K562 (cell line): ENCODE results near the gene ZNF594. TPM values are rescaled to one million over a fixed set of nuclear protein-coding genes. Genes with fewer than 3 reads are reported as not detected.

Experiments used
- ATAC-seq: fragments of 200-7000 bp; cut with Tn5 transposase; 3 replicates; pipeline ENCODE4 v1.9.1; 2020; ENCODE audit warnings: moderate library complexity
- BruUV-seq: library from RNA; stranded (reverse); fragments of 400-500 nt; replicated peaks from 2 replicates; lab custom pipeline; 2021; lab: Mats Ljungman, UMichigan
- CTCF ChIA-PET: fragments of 300-600 bp; formaldehyde crosslinking; extraction: SDS; loops from one replicate; lab custom pipeline; 2021; ENCODE audit warnings: low intra/inter-chr PET ratio; lab: Yijun Ruan, JAX
- POLR2A ChIA-PET: fragments of 300-600, 350-650 bp; sonication (Branson Sonifier 250); formaldehyde crosslinking; extraction: SDS; loops from one replicate; lab custom pipeline; 2021; ENCODE audit warnings: antibody characterized with exemption, inconsistent platforms; lab: Yijun Ruan, JAX
- DNase-seq, 4 experiments: peaks; one replicate each; pipeline versions ENCODE4 v3.0.0 to v3.0.0-alpha.2; 2011 to 2018; ENCODE audit warnings: low spot score in 3 of 4, mixed read lengths in 3 of 4; ENCODE audit errors: extremely low read depth in 1 of 4
- FAIRE-seq: peaks from 2 replicates; lab custom pipeline; 2011; peaks lifted over from hg19 to GRCh38; lab: Jason Lieb, UNC
- H2AFZ ChIP-seq: 2 replicates; pipeline ENCODE4 v1.6.0; 2011; ENCODE audit warnings: low read depth, low read length, control low read depth, inconsistent platforms
- H3K27ac ChIP-seq: fragments of 200-600 bp; 3 replicates; pipeline ENCODE4 v1.8.0; 2011; ENCODE audit warnings: low read depth, mild to moderate bottlenecking, control low read depth, inconsistent platforms, low read length, moderate library complexity, mixed read lengths; ENCODE audit errors: extremely low read depth
- H3K27me3 ChIP-seq, 2 experiments: fragments of 300-600 bp in 1 of 2; 2 replicates in 1 of 2; 3 replicates in 1 of 2; pipeline versions ENCODE4 v1.6.0 to v1.8.0; 2011; ENCODE audit warnings: inconsistent platforms in 2 of 2, low read length in 2 of 2, mild to moderate bottlenecking in 1 of 2, mixed read lengths in 1 of 2, moderate library complexity in 1 of 2; ENCODE audit not compliant: control insufficient read depth in 2 of 2, insufficient read depth in 2 of 2
- H3K36me3 ChIP-seq: fragments of 300-600 bp; 3 replicates; pipeline ENCODE4 v1.8.0; 2011; ENCODE audit warnings: mild to moderate bottlenecking, low read length, inconsistent platforms; ENCODE audit not compliant: control insufficient read depth, insufficient read depth
- H3K4me1 ChIP-seq, 2 experiments: fragments of 200-600 bp in 1 of 2; replicated peaks in 1 of 2; 2 replicates in 1 of 2; 3 replicates in 1 of 2; pipeline versions ENCODE4 v1.5.1 to v1.8.0; 2011; ENCODE audit warnings: inconsistent platforms in 2 of 2, low read length in 2 of 2, mild to moderate bottlenecking in 1 of 2, mixed read lengths in 1 of 2, moderate library complexity in 1 of 2; ENCODE audit not compliant: control insufficient read depth in 2 of 2, insufficient read depth in 2 of 2
- H3K4me2 ChIP-seq: 2 replicates; pipeline ENCODE4 v1.6.1; 2011; ENCODE audit warnings: low read length, control low read depth, inconsistent platforms, mixed read lengths; ENCODE audit not compliant: insufficient read depth
- H3K4me3 ChIP-seq: fragments of 200-600 bp; sonication (generic), shearing (Covaris generic); 2 replicates; pipeline ENCODE4 v1.5.1; 2016; ENCODE audit warnings: control low read depth, inconsistent platforms
- H3K79me2 ChIP-seq: fragments of 200-600 bp; 3 replicates; pipeline ENCODE4 v1.8.0; 2011; ENCODE audit warnings: low read length, inconsistent platforms; ENCODE audit not compliant: control insufficient read depth, insufficient read depth
- H3K9ac ChIP-seq, 2 experiments: 2 replicates each; pipeline versions ENCODE4 v1.6.0 to v1.6.1; 2011; ENCODE audit warnings: low read depth in 2 of 2, low read length in 2 of 2, control low read depth in 1 of 2, inconsistent platforms in 1 of 2, mild to moderate bottlenecking in 1 of 2, mixed read lengths in 1 of 2; ENCODE audit not compliant: insufficient read depth in 1 of 2
- H3K9me1 ChIP-seq: one replicate; pipeline ENCODE4 v1.6.0; 2011; ENCODE audit warnings: inconsistent platforms, mild to moderate bottlenecking, low read length, moderate library complexity; ENCODE audit not compliant: control insufficient read depth, insufficient read depth
- H3K9me3 ChIP-seq: replicated peaks from 2 replicates; pipeline ENCODE4 v1.5.1; 2011; ENCODE audit warnings: low read depth, low read length, inconsistent platforms; ENCODE audit not compliant: control insufficient read depth, insufficient read depth
- H4K20me1 ChIP-seq: replicated peaks from 2 replicates; pipeline ENCODE4 v1.6.1; 2011; ENCODE audit warnings: low read length, inconsistent platforms, mixed read lengths; ENCODE audit not compliant: control insufficient read depth, insufficient read depth
- FOXK2 ChIP-seq, 2 experiments: fragments of 450-650 bp; IDR thresholded peaks in 1 of 2; conservative IDR thresholded peaks in 1 of 2; 2 replicates each; pipeline ENCODE4 v1.6.1; 2016; ENCODE audit warnings: low read depth in 2 of 2, mild to moderate bottlenecking in 1 of 2
- JUN ChIP-seq, 2 experiments: sonication (generic) in 1 of 2; formaldehyde crosslinking in 1 of 2; IDR thresholded peaks; 2 replicates each; pipeline versions ENCODE4 v1.6.1 to v1.8.0; 2012 to 2022; ENCODE audit warnings: borderline replicate concordance in 2 of 2, mild to moderate bottlenecking in 2 of 2, improper control_type of control experiment in 1 of 2, low read depth in 1 of 2, low read length in 1 of 2, missing genetic modification reagents in 1 of 2
- LEF1 ChIP-seq: fragments of 450-650 bp; IDR thresholded peaks from 2 replicates; pipeline ENCODE4 v1.6.1; 2016; ENCODE audit warnings: mild to moderate bottlenecking
- POU5F1 ChIP-seq: fragments of 150-350 bp; IDR thresholded peaks from 2 replicates; pipeline ENCODE4 v1.6.1; 2014; ENCODE audit warnings: borderline replicate concordance, low read length, low read depth, mild to moderate bottlenecking; ENCODE audit not compliant: partially characterized antibody
- SREBF1 ChIP-seq: fragments of 150-350 bp; IDR thresholded peaks from 2 replicates; pipeline ENCODE4 v1.6.1; 2014; ENCODE audit warnings: antibody characterized with exemption, low read depth, low read length, borderline replicate concordance
- XRCC4 ChIP-seq: IDR thresholded peaks from one replicate; pipeline ENCODE4 v1.6.1; 2011; ENCODE audit not compliant: insufficient read depth, insufficient read length; ENCODE audit errors: extremely low read depth
- ZMIZ1 ChIP-seq, 2 experiments: fragments of 150-350 bp in 1 of 2; IDR thresholded peaks; 2 replicates each; pipeline ENCODE4 v1.6.1; 2012 to 2016; ENCODE audit warnings: low read depth in 2 of 2, low read length in 2 of 2, mild to moderate bottlenecking in 1 of 2, moderate library complexity in 1 of 2
- ZNF280A ChIP-seq: fragments of 450-650 bp; IDR thresholded peaks from 2 replicates; pipeline ENCODE4 v1.6.1; 2018; ENCODE audit warnings: mild to moderate bottlenecking, low read depth; ENCODE audit not compliant: partially characterized antibody
- ZNF431 ChIP-seq: sonication (generic); formaldehyde crosslinking; IDR thresholded peaks from 2 replicates; pipeline ENCODE4 v1.8.0; 2022; ENCODE audit warnings: mild to moderate bottlenecking, missing genetic modification reagents
- ZNF436 ChIP-seq: fragments of 250-450, 450-650 bp; sonication (Bioruptor Pico); formaldehyde crosslinking; IDR thresholded peaks from 2 replicates; pipeline ENCODE4 v1.7.0; 2020; ENCODE audit warnings: mild to moderate bottlenecking
- ZNF655 ChIP-seq: fragments of 250-450 bp; sonication (Bioruptor Pico); IDR thresholded peaks from 2 replicates; pipeline ENCODE4 v1.5.0; 2021
- ZNF764 ChIP-seq: fragments of 250-450 bp; sonication (Bioruptor Pico); IDR thresholded peaks from 2 replicates; pipeline ENCODE4 v1.4.0; 2020; ENCODE audit warnings: low read depth, mild to moderate bottlenecking, moderate library complexity
- ZZZ3 ChIP-seq: fragments of 450-650 bp; IDR thresholded peaks from 2 replicates; pipeline ENCODE4 v1.6.1; 2016; ENCODE audit warnings: antibody characterized with exemption, mild to moderate bottlenecking, moderate library complexity
- WGBS: fragments of 100-300 bp; shearing (Covaris generic); methylation state at CpG from one replicate; pipeline ENCODE4 v1.1.6; 2016; ENCODE audit warnings: low coverage, mixed read lengths; ENCODE audit not compliant: insufficient coverage; ENCODE audit errors: missing lambda C conversion rate; 5-methylcytosine and 5-hydroxymethylcytosine counted together
- in situ Hi-C: fragments of 300-500 bp; cut with MboI; formaldehyde crosslinking; loops from 4 replicates; pipeline ENCODE4 v1.15.0; 2018; ENCODE audit warnings: inconsistent platforms, mixed read lengths
- intact Hi-C: fragments of 100-400 bp; cut with micrococcal nuclease; formaldehyde crosslinking; loops from 2 replicates; pipeline ENCODE4 v1.14.2; 2022
- polyA plus RNA-seq, 8 experiments: library from polyadenylated mRNA; depleted of rRNA in 4 of 8; stranded (reverse) in 5 of 8; unstranded in 3 of 8; fragments of >200 nt; fragmentation: Nextera tagmentation in 2 of 8; fragmentation: Illumina TruSeq in 1 of 8; extraction: Ambion mirVana in 2 of 8; extraction: Trizol in 1 of 8; gene quantifications; 2 replicates each; pipeline versions ENCODE4 v1.2.1 to v1.2.3, GENCODE V29; 2011 to 2014; ENCODE audit warnings: inconsistent platforms in 1 of 8, missing spikeins in 1 of 8
- total RNA-seq, 7 experiments: library from RNA; depleted of rRNA in 6 of 7; stranded (reverse); fragments of >200 nt in 6 of 7; fragmentation: Illumina TruSeq in 2 of 7; extraction: Trizol in 2 of 7; gene quantifications; 2 replicates each; pipeline versions ENCODE4 v1.2.1 to v1.2.3, GENCODE V29; 2011 to 2021; ENCODE audit warnings: low replicate concordance in 1 of 7

The ZNF594 gene
- total and polyA plus RNA-seq, 9 of the 15 experiments (the other 6 are each of a cell fraction or from before 2014, with no cell fraction given) = 0.24 to 4.7 (median 2.6) TPM

- no peak overlapping the region for H3K9ac ChIP-seq
- POLR2A ChIA-PET = no interaction called here
- H3K27ac ChIP-seq = no peak overlapping the region
- H3K9me3 ChIP-seq = no peaks in the 10 kb centered on the region
- in situ Hi-C loops (no loop called here), intact Hi-C loops (no loop called here)
- H3K27me3 ChIP-seq = peaks cover 2 to 29% of the 10 kb centered on the region in 2 experiments; a peak in 3 of 5 replicates
- no peaks in the 10 kb centered on the region for H4K20me1 ChIP-seq
- H3K4me3 ChIP-seq = no peak overlapping the region
- CTCF ChIA-PET = no interaction called here
- H3K4me2 ChIP-seq = no peak overlapping the region
- no peaks in the 10 kb centered on the region for H3K36me3 ChIP-seq
- no TSS peak for BruUV-seq
- H3K79me2 ChIP-seq = no peaks in the 10 kb centered on the region
- 0% methylated on average over 5 of the region's 7 CpGs for WGBS
- H3K4me1 ChIP-seq = no peaks in the 10 kb centered on the region
- H3K9me1 ChIP-seq = no peaks in the 10 kb centered on the region
- ATAC-seq (no peak), FAIRE-seq (no peak), DNase-seq (no peak)
- no peak overlapping the region for H2AFZ ChIP-seq
- no peak for TF ChIP-seq ZNF280A
- no peak for TF ChIP-seq ZZZ3
- TF ChIP-seq JUN (IDR thresholded peaks at IDR 0.05; ENCODE audit: borderline replicate concordance, low read depth, low read length) = no peak
- no peak for TF ChIP-seq JUN (CRISPR knock-in tag; IDR thresholded peaks at IDR 0.05; ENCODE audit: borderline replicate concordance)
- TF ChIP-seq SREBF1 = no peak
- no peak for TF ChIP-seq LEF1
- no peak for TF ChIP-seq XRCC4
- no peak for TF ChIP-seq ZNF764
- TF ChIP-seq FOXK2 (conservative IDR thresholded peaks at IDR 0.05 in 1 of 2, IDR thresholded peaks at IDR 0.05 in 1 of 2; ENCODE audit: low read depth in 2 of 2) = no peak
- TF ChIP-seq ZNF431 (CRISPR knock-in tag) = no peak
- TF ChIP-seq ZNF436 (CRISPR knock-in tag) = no peak
- TF ChIP-seq ZNF655 (CRISPR knock-in tag) = no peak
- TF ChIP-seq POU5F1 = no peak
- no peak for TF ChIP-seq ZMIZ1 (IDR thresholded peaks at IDR 0.05; ENCODE audit: low read depth in 2 of 2, low read length in 2 of 2)
These were observed 19.8 kb upstream of the ZNF594 start for GRCh38 chr17:5211458-5211857.
